NCI-H82 treated with DMSO at 0.1 percent for 48 hours (cell line): ENCODE data around the gene SRGAP2B.
"Not testable (repeated sequence)": the region's sequence is repeated elsewhere in the genome, so short reads cannot be mapped to it uniquely, and the experiment has no call there.

Experiments
- DNase-seq: peaks from one replicate; lab custom pipeline; 2025; ENCODE audit not compliant: unreplicated experiment; lab: John Stamatoyannopoulos, UW

The SRGAP2B gene

DNA sequence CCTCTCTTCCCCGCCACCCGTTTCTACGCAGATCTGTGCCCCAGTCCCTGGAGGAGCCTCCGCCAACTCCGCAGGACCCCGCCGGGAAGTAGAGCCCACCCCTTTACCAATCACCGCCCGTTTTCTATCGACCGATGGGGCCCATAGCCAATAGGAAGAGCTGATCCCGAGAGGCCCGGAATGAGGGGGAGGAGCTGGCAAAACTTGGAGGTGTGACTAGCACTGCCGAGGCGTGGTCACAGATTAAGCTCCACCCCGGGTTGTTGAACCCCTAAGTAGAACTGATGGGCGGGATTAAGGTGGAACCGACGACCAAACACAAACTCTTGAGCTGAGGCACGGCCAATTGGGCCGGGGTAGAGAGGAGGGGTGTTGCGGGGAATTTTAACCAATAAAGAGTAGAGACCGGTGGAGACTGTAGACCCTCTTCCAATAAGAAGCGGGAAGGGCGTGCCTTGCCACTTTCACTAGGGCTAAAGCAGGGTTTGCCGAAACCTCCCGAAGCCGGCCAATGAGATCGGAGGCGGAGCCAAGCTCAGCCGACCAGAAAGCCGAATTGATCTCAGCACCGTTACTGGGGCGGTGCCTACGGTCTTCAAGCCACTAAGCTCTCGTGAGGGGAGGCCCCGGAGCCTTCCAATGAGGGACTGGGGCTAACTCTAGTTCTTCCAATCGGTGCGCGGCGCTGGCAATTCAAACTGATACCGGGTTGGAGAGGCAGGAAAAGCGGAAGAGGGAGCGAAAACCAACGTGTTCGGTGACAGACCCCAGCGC lies at the start of gene SRGAP2B, which contains the start of gene FAM72D:
SRGAP2B (minus strand) TSS at position 45 of the 774 bp plus-strand sequence. CDS start 2,427 bp downstream, outside the sequence.
FAM72D (plus strand) TSS at position 691 of the 774 bp plus-strand sequence. CDS start 874 bp downstream, outside the sequence.
- DNase-seq: not testable (repeated sequence)

DNA sequence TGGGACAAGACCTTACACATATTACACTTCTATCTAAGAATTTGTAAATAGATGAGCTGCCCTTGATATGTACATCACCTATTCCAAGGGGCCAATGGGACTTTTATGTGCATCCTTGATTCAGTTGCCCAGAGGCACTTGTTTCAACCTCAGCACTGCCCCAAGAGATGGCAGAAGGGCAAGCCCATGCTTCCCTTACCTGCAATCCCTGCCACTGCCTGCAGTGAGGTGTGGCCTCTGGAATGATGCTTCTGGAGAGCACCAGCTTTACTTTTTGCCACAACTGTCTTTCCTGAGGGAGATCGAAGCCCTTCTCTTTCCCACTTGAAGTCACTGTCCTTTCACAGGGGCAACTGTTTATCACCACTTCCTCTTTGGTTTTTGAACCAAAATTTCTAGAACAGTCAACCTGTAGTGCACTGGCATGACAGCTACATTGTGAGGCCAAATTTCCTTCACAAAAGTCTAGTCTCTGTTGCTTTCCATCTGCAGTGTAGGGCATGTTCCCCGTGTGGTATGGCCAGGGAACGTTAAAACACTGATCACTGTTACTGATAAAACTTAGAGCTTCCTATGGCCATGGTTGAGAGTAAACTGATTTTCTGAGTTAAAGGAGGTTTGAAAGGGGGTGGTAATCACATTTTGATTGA lies 49.3 kb upstream of the SRGAP2B start:
- DNase-seq: not testable (repeated sequence)

DNA sequence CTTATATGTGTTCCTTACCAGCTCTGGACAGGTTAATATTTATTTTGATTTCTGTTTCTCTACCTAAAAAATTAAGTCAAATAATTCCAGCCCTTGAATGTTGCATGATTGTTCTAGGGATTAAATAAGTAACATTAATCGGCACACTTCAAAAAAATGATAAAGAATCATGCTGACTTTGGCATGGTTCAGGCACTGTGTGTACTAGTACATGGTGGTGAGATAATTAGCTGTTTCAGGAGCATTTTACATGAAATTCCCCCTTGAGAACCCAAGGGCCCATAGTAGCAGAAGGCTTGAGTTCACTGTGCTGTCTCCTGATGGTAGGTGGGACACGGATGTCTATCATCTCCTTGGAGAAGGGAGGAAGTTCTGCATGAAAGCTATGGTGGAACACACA lies 45.4 kb upstream of the SRGAP2B start:
- not testable (repeated sequence) for DNase-seq

GRCh38 chr1:145134476-145134875 lies 39.3 kb upstream of the SRGAP2B start:
- DNase-seq: not testable (repeated sequence)

GRCh38 chr1:145128697-145129469 lies 33.8 kb upstream of the SRGAP2B start:
- not testable (repeated sequence) for DNase-seq

GRCh38 chr1:145127144-145127543 lies 32.0 kb upstream of the SRGAP2B start:
- DNase-seq: not testable (repeated sequence)

DNA sequence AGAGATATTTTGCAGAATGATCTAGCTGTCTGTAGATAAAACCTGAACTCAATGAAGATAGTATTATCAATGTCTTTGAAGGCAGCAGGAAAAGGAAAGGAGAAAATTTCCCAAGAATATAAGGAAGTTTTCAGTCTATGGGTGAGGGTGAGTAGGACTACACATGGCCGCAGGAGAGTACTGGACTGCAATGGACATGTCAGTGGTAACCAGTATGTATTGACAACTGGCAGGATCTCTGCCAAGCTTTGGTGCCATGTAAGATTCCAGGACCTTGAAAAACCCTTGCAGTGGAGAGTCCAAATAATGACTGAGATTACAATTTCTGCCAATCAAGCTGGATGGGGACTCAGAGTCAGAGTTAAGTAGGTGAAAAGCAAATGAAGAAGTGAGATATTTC lies 30.0 kb upstream of the SRGAP2B start:
- not testable (repeated sequence) for DNase-seq

- DNase-seq: not testable (repeated sequence)
Observed at GRCh38 chr1:145123992-145124641, 29.0 kb upstream of the SRGAP2B start.

DNA sequence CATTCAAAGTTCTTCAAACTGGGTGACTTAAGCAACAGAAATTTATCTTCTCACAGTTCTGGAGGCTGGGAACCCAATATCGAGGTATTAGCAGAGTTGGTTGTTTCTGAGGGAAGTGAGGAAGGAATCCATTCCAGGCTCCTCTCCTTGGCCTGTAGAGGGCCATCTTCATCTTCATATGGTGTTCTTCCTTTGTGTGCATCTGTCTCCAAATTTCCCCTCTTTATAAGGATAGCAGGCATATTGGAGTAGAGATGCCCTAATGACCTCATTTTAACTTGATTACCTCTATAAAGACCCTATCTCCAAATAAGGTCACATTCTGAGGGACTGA lies 27.9 kb upstream of the SRGAP2B start:
- not testable (repeated sequence) for DNase-seq

DNA sequence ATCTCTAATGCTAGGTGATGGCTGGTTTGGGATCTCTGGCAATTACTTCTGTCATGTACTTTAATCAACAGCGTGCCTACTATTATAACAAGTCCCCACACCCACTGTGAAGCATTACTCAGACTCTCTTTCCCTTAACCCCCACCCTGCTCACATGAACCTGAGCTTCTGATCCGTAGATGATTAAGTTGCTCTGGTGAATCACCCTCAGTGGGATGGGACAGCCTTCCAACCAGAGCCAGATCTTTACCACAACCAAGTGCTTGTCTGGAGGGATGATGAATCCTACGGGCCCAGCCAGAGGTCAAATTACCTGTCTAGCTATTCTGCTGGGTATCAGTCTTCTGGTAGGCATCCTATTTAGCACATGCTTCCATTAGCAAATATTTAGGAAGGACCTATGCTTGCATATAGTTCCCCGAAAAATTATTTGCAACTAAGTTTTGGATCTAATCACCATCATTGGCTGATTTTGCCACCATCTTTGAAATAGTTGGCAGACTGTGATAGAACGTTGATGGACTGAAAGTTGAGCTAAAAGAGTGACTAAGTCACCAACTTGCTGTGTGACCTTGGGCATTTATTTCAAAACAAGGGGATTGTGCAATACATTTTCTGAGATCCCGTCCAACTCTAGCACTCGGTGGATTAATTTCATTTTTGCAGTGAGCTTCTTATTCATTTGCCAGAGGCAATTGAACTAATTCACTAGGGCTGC lies 27.4 kb upstream of the SRGAP2B start:
- not testable (repeated sequence) for DNase-seq

GRCh38 chr1:145119842-145120241 lies 24.7 kb upstream of the SRGAP2B start:
- not testable (repeated sequence) for DNase-seq

DNA sequence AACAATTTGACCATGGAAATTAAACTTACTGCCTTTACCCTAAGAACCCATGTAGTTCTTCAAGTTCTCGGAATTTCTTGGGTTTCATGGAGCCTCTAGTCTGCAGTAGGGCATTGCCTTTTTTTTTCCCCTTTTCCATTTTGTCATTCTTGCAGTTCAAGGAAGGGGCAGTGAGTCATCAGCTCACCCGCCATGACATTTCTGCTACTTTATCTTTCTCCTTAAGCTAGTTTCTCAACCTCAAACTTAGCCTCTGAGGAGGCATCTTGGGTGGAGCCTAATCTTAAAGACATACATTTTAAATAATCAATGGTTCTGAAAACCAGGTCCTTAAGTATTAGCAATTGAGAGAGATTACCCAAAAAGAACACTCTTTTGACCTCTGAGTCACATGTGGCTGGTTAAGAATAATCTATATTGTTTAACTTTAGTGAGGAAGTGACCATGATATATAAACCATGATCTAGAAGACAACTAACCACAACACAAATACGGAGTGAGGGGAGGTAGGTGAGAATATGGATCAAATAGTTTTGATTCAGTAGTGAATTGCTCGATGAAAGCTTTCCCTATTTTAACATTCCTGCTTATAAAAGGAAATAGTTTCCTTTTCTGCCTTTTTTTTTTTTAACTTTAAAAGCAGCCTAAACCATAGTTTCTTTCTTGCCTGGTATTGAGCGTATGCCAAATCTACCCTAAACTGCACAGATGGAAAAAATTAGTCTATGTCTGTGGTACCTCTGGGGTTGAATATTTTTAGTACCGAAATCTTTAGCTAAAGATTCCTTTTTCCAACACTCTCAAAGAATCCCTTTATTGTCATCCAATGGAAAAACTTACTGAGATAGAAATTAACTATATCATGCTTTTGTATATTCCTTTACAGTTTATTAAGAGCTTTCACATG lies 20.7 kb upstream of the SRGAP2B start:
- DNase-seq: not testable (repeated sequence)

GRCh38 chr1:145114560-145115057 lies 19.5 kb upstream of the SRGAP2B start:
- DNase-seq: not testable (repeated sequence)

DNA sequence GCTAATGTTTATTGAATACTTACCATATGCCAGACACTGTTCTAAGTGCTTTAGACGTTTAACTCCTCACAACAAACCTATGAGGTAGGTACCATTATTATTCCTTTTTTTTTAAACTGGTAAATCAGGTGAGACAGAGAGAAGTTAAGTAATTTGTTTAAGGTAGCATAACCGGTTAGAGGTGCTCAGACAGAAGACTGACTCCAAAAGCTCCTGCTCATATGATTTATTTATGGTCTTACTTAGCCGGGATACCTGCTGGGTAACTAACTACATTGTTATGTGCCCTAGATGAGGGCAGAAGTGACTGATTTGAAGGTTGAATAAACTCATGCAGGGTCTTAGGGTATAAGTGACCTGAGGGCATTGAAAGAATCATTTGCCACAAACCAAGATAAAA lies 17.6 kb upstream of the SRGAP2B start:
- not testable (repeated sequence) for DNase-seq

GRCh38 chr1:145111674-145112073 lies 16.5 kb upstream of the SRGAP2B start:
- not testable (repeated sequence) for DNase-seq

GRCh38 chr1:145103294-145103693 lies 8.2 kb upstream of the SRGAP2B start:
- not testable (repeated sequence) for DNase-seq

GRCh38 chr1:145101725-145102124 lies 6.6 kb upstream of the SRGAP2B start:
- not testable (repeated sequence) for DNase-seq

DNA sequence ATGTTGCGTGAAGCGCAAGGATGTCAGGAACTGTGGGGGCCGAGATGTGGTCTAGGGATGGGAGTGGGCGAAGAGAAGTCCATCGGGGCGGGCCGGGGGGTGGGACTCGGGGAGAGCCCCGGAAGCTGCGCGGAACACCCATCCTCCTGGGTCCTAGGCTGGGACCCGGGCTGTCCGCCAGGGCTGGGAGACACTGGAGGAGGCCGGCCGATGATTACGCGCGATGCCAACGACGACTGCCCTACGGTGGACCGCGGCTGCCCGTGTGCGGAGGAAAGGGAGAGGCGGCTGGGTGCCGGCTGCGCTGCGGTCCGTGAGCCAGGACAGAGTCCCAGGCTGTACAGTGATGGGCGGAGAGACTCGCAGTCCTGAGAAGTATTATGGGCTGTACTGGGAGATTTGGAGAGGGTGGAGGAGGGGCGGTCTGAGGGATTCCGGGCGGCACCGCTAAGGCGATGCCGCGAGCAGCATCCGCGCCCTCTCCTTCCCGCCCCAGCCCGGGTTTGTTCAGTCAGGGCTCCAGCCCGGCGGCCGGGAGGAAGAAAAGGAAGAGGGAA lies 395 bp downstream of the SRGAP2B start:
- not testable (repeated sequence) for DNase-seq
